B cell (primary cell): ENCODE measurements around the gene SPPL2C. TPM values are rescaled to one million over a fixed set of nuclear protein-coding genes. Genes with fewer than 3 reads are reported as not detected.

ENCODE experiments used
- ATAC-seq: fragments of 200-7000 bp; cut with Tn5 transposase; one replicate; pipeline ENCODE4 v1.10.0; 2021; ENCODE audit warnings: low read depth, mild to moderate bottlenecking, moderate number of reproducible peaks, moderate library complexity
- CTCF ChIA-PET: fragments of 350-600 bp; sonication (Branson Sonifier 250); formaldehyde crosslinking; loops from one replicate; lab custom pipeline; 2021; ENCODE audit warnings: antibody characterized with exemption, inconsistent platforms; lab: Charles Lee
- POLR2A ChIA-PET: fragments of 350-600 bp; sonication (Branson Sonifier 250); formaldehyde crosslinking; loops from one replicate; lab custom pipeline; 2021; ENCODE audit warnings: antibody characterized with exemption; lab: Charles Lee
- DNase-seq: peaks from one replicate; pipeline ENCODE4 v3.0.0; 2013
- H2AFZ ChIP-seq: 2 replicates; pipeline ENCODE4 v1.6.1; 2012; ENCODE audit warnings: mild to moderate bottlenecking, low read depth, low read length; ENCODE audit not compliant: insufficient read depth, poor library complexity, severe bottlenecking
- H3K27ac ChIP-seq, 2 donors: 1 replicate in 1 of 2; 2 replicates in 1 of 2; pipeline ENCODE4 v1.5.1; 2012 to 2013; ENCODE audit warnings: low read length in 2 of 2, mild to moderate bottlenecking in 2 of 2, moderate library complexity in 1 of 2
- H3K27me3 ChIP-seq, 4 experiments: fragments of 200-600 bp in 1 of 4; sonication (generic) in 1 of 4; replicated peaks in 1 of 4; 1 replicate in 2 of 4; 2 replicates in 2 of 4; pipeline versions ENCODE4 v1.6.1 to v1.7.0; 2013 to 2016; ENCODE audit warnings: low read length in 3 of 4, mild to moderate bottlenecking in 2 of 4, mixed read lengths in 1 of 4, moderate library complexity in 1 of 4; ENCODE audit not compliant: insufficient read depth in 4 of 4, control insufficient read depth in 3 of 4; ENCODE audit errors: control extremely low read depth in 1 of 4
- H3K36me3 ChIP-seq, 2 experiments: replicated peaks in 1 of 2; 1 replicate in 1 of 2; 2 replicates in 1 of 2; pipeline versions ENCODE4 v1.6.1 to v1.7.1; 2013; ENCODE audit warnings: low read length in 1 of 2; ENCODE audit not compliant: insufficient read depth in 2 of 2, control insufficient read depth in 1 of 2; ENCODE audit errors: control extremely low read depth in 1 of 2, extremely low read depth in 1 of 2
- H3K4me1 ChIP-seq, 2 donors: fragments of 200-600 bp in 1 of 2; sonication (generic) in 1 of 2; 1 replicate in 1 of 2; 2 replicates in 1 of 2; pipeline versions ENCODE4 v1.5.1 to v1.6.1; 2013 to 2017; ENCODE audit warnings: low read length in 2 of 2; ENCODE audit not compliant: control insufficient read depth in 2 of 2, insufficient read depth in 2 of 2
- H3K4me2 ChIP-seq: replicated peaks from 2 replicates; pipeline ENCODE3; 2012; ENCODE audit warnings: mild to moderate bottlenecking, low read depth, low read length; ENCODE audit not compliant: poor library complexity, severe bottlenecking
- H3K4me3 ChIP-seq, 5 experiments: fragments of 200-600 bp in 1 of 5; sonication (generic) in 1 of 5; 1 replicate in 3 of 5; 2 replicates in 2 of 5; pipeline versions ENCODE4 v1.5.1 to v1.7.0; 2011 to 2016; ENCODE audit warnings: low read length in 4 of 5, mild to moderate bottlenecking in 4 of 5, low read depth in 2 of 5, control low read depth in 1 of 5, moderate library complexity in 1 of 5; ENCODE audit not compliant: insufficient read depth in 1 of 5; ENCODE audit errors: control extremely low read depth in 1 of 5, extremely low read depth in 1 of 5
- H3K79me2 ChIP-seq: fragments of 200-600 bp; sonication (generic); one replicate; pipeline ENCODE4 v1.6.0; 2016; ENCODE audit warnings: low read length; ENCODE audit not compliant: control insufficient read depth, insufficient read depth
- H3K9ac ChIP-seq: fragments of 200-600 bp; sonication (generic); 2 replicates; pipeline ENCODE4 v1.6.1; 2017; ENCODE audit warnings: mild to moderate bottlenecking, low read length, moderate library complexity
- H3K9me3 ChIP-seq, 3 donors: one replicate each; pipeline versions ENCODE4 v1.6.1 to v1.7.1; 2013; ENCODE audit warnings: low read length in 2 of 3; ENCODE audit not compliant: control insufficient read depth in 2 of 3, insufficient read depth in 1 of 3; ENCODE audit errors: control extremely low read depth in 1 of 3
- H4K20me1 ChIP-seq: 2 replicates; pipeline ENCODE4 v1.6.0; 2012; ENCODE audit warnings: mild to moderate bottlenecking, low read length; ENCODE audit not compliant: insufficient read depth, control insufficient read depth, poor library complexity, severe bottlenecking
- H3K27ac Mint-ChIP-seq: one replicate; pipeline ENCODE4 v1.8.0; 2021; ENCODE audit warnings: mixed read lengths
- H3K27me3 Mint-ChIP-seq: one replicate; pipeline ENCODE4 v1.8.0; 2021; ENCODE audit warnings: mixed read lengths
- H3K4me1 Mint-ChIP-seq: one replicate; pipeline ENCODE4 v1.8.0; 2021; ENCODE audit warnings: mixed read lengths
- H3K4me3 Mint-ChIP-seq: one replicate; pipeline ENCODE4 v1.8.0; 2021; ENCODE audit warnings: mixed read lengths
- H3K9me3 Mint-ChIP-seq: one replicate; pipeline ENCODE4 v1.8.0; 2022; ENCODE audit warnings: mixed read lengths; ENCODE audit not compliant: insufficient read depth
- CTCF ChIP-seq: fragments of 200-600 bp; IDR thresholded peaks from one replicate; pipeline ENCODE4 v1.8.0; 2022; ENCODE audit warnings: antibody characterized with exemption, mild to moderate bottlenecking
- EZH2 ChIP-seq: IDR thresholded peaks from 2 replicates; pipeline ENCODE4 v1.6.1; 2012; ENCODE audit warnings: borderline replicate concordance, low read depth, mild to moderate bottlenecking, moderate library complexity, low read length; ENCODE audit not compliant: insufficient read depth, poor library complexity, severe bottlenecking
- WGBS: methylation state at CpG from one replicate; pipeline ENCODE4 v1.1.5; 2013; ENCODE audit warnings: missing lambda C conversion rate; ENCODE audit not compliant: insufficient coverage; 5-methylcytosine and 5-hydroxymethylcytosine counted together
- intact Hi-C: fragments of 100-400 bp; cut with micrococcal nuclease; formaldehyde crosslinking; loops from one replicate; pipeline ENCODE4 v1.10.0; 2022
- polyA plus RNA-seq: library from polyadenylated mRNA; depleted of rRNA; stranded (reverse); fragments of >200 nt; gene quantifications from 2 replicates; pipeline ENCODE4 v1.2.3, GENCODE V29; 2012
- total RNA-seq, 2 donors: library from RNA; stranded (reverse); fragments of 120-200 nt in 1 of 2; gene quantifications; 1 replicate in 1 of 2; 2 replicates in 1 of 2; pipeline versions ENCODE4 v1.2.3 to v1.2.4, GENCODE V29; 2013 to 2022

SPPL2C gene
- total and polyA plus RNA-seq, 2 donors (not counting 1 experiment from before 2014, with no cell fraction given), result not detected

GRCh38 chr17:45814622-45815606 is 29.8 kb upstream of the SPPL2C start:
- no peak for TF ChIP-seq EZH2
- TF ChIP-seq CTCF, result no peak
- WGBS, result 83% methylated on average over 13 of the region's 17 CpGs
- H3K9ac ChIP-seq, result no peak overlapping the region
- intact Hi-C loops, result no loop called here
- no peaks in the 10 kb centered on the region for H3K4me1 ChIP-seq
- no peak overlapping the region for H3K4me2 ChIP-seq
- no peaks in the 10 kb centered on the region for H3K36me3 ChIP-seq
- Mint-ChIP-seq H3K4me3 (no peak overlapping the region), H3K9me3 (no peaks in the 10 kb centered on the region), H3K4me1 (no peaks in the 10 kb centered on the region), H3K27me3 (peaks cover 16% of the 10 kb centered on the region), H3K27ac (no peak overlapping the region)
- no peaks in the 10 kb centered on the region for H3K79me2 ChIP-seq
- ChIA-PET CTCF (interaction anchor here (1.5 kb wide), 1 partner anchor 175 kb away, joined by 4 read pairs; no protein-coding TSS in a partner anchor), POLR2A (no interaction called here)
- no peak overlapping the region for H3K27ac ChIP-seq
- DNase-seq, result no peak
- H3K9me3 ChIP-seq, result peaks cover 0 to 3% (median 0%) of the 10 kb centered on the region in 3 donors
- no peak overlapping the region for H3K4me3 ChIP-seq
- no peaks in the 10 kb centered on the region for H4K20me1 ChIP-seq
- no peak overlapping the region for H2AFZ ChIP-seq
- H3K27me3 ChIP-seq, result peaks cover 0 to 10% (median 2%) of the 10 kb centered on the region in 4 experiments
- no peak for ATAC-seq

- Mint-ChIP-seq H3K9me3 (no peaks in the 10 kb centered on the region), H3K27me3 (peaks cover 19% of the 10 kb centered on the region), H3K4me1 (no peaks in the 10 kb centered on the region), H3K27ac (no peak overlapping the region), H3K4me3 (no peak overlapping the region)
- TF ChIP-seq EZH2, result no peak
- Histone ChIP-seq H4K20me1 (no peaks in the 10 kb centered on the region), H3K36me3 (no peaks in the 10 kb centered on the region), H3K79me2 (no peaks in the 10 kb centered on the region), H3K27ac (no peak overlapping the region), H3K27me3 (peaks cover 0 to 10% (median 2%) of the 10 kb centered on the region in 4 experiments), H2AFZ (no peak overlapping the region), H3K4me3 (no peak overlapping the region), H3K4me1 (no peaks in the 10 kb centered on the region), H3K4me2 (no peak overlapping the region), H3K9me3 (peaks cover 0 to 3% (median 0%) of the 10 kb centered on the region in 3 donors), H3K9ac (no peak overlapping the region)
- ChIA-PET CTCF (interaction anchor here (1.5 kb wide), 1 partner anchor 175 kb away, joined by 4 read pairs; no protein-coding TSS in a partner anchor), POLR2A (no interaction called here)
- intact Hi-C loops, result no loop called here
- ATAC-seq (no peak), DNase-seq (no peak)
- WGBS, result 87% methylated on average over 6 of the region's 6 CpGs
Measured at GRCh38 chr17:45815752-45816151, 28.9 kb upstream of the SPPL2C start.
